Measurements from ENCODE around the gene ZNF133.
"Not testable (repeated sequence)": the region's sequence is repeated elsewhere in the genome, so short reads cannot be mapped to it uniquely, and the experiment has no call there.

ZNF133 gene

GRCh38 chr20:18331694-18332093, 43.4 kb downstream of the ZNF133 start:
- Histone ChIP-seq H3K4me1 (ENCODE audit: control insufficient read depth in 1 of 2, insufficient read depth in 2 of 2, low read length in 2 of 2) (no peaks in the 10 kb centered on the region), H3K9me3 (ENCODE audit: control insufficient read depth in 1 of 2, low read length in 2 of 2) (peaks cover 15 to 22% of the 10 kb centered on the region in 2 donors), H3K9ac (ENCODE audit: low read depth in 1 of 2, low read length in 2 of 2) (no peak overlapping the region)

GRCh38 chr20:18349749-18350148, 61.4 kb downstream of the ZNF133 start:
- H3K4me1 ChIP-seq (ENCODE audit: control insufficient read depth in 1 of 2, insufficient read depth in 2 of 2, low read length in 2 of 2); H3K36me3 ChIP-seq (ENCODE audit: control insufficient read depth in 1 of 2, insufficient read depth in 2 of 2, low read length in 2 of 2); H3K9ac ChIP-seq (ENCODE audit: low read depth in 1 of 2, low read length in 2 of 2); H3K27me3 ChIP-seq (ENCODE audit: control insufficient read depth in 1 of 2, insufficient read depth in 2 of 2, low read length in 2 of 2); H3K9me3 ChIP-seq (ENCODE audit: control insufficient read depth in 1 of 2, low read length in 2 of 2); H3K4me3 ChIP-seq (ENCODE audit: low read depth in 1 of 2, low read length in 2 of 2); H3K27ac ChIP-seq (ENCODE audit: low read depth, low read length): not testable (repeated sequence)

More at GRCh38 chr20:18331694-18332093, 43.4 kb downstream of the ZNF133 start:
- H3K4me3 ChIP-seq (ENCODE audit: low read depth in 1 of 2, low read length in 2 of 2): no peak overlapping the region
- H3K36me3 ChIP-seq (ENCODE audit: control insufficient read depth in 1 of 2, insufficient read depth in 2 of 2, low read length in 2 of 2): no peaks in the 10 kb centered on the region
- no peaks in the 10 kb centered on the region for H3K27me3 ChIP-seq (ENCODE audit: control insufficient read depth in 1 of 2, insufficient read depth in 2 of 2, low read length in 2 of 2)
- no peak overlapping the region for H3K27ac ChIP-seq (ENCODE audit: low read depth, low read length)

- Histone ChIP-seq H3K9me3 (ENCODE audit: control insufficient read depth in 1 of 2, low read length in 2 of 2) (no peaks in the 10 kb centered on the region), H3K4me1 (ENCODE audit: control insufficient read depth in 1 of 2, insufficient read depth in 2 of 2, low read length in 2 of 2) (no peaks in the 10 kb centered on the region), H3K36me3 (ENCODE audit: control insufficient read depth in 1 of 2, insufficient read depth in 2 of 2, low read length in 2 of 2) (no peaks in the 10 kb centered on the region), H3K27ac (ENCODE audit: low read depth, low read length) (no peak overlapping the region), H3K4me3 (ENCODE audit: low read depth in 1 of 2, low read length in 2 of 2) (no peak overlapping the region), H3K9ac (ENCODE audit: low read depth in 1 of 2, low read length in 2 of 2) (no peak overlapping the region), H3K27me3 (ENCODE audit: control insufficient read depth in 1 of 2, insufficient read depth in 2 of 2, low read length in 2 of 2) (no peaks in the 10 kb centered on the region)
Observed at GRCh38 chr20:18359854-18360253, 71.5 kb downstream of the ZNF133 start.

- H3K9ac ChIP-seq (ENCODE audit: low read depth in 1 of 2, low read length in 2 of 2): no peak overlapping the region
- H3K4me3 ChIP-seq (ENCODE audit: low read depth in 1 of 2, low read length in 2 of 2): no peak overlapping the region
- no peaks in the 10 kb centered on the region for H3K36me3 ChIP-seq (ENCODE audit: control insufficient read depth in 1 of 2, insufficient read depth in 2 of 2, low read length in 2 of 2)
- H3K27me3 ChIP-seq (ENCODE audit: control insufficient read depth in 1 of 2, insufficient read depth in 2 of 2, low read length in 2 of 2): no peaks in the 10 kb centered on the region
- no peak overlapping the region for H3K27ac ChIP-seq (ENCODE audit: low read depth, low read length)
- H3K9me3 ChIP-seq (ENCODE audit: control insufficient read depth in 1 of 2, low read length in 2 of 2): no peaks in the 10 kb centered on the region
- H3K4me1 ChIP-seq (ENCODE audit: control insufficient read depth in 1 of 2, insufficient read depth in 2 of 2, low read length in 2 of 2): no peaks in the 10 kb centered on the region
Observed at GRCh38 chr20:18360635-18361034, 72.3 kb downstream of the ZNF133 start.

- no peaks in the 10 kb centered on the region for H3K36me3 ChIP-seq (ENCODE audit: control insufficient read depth in 1 of 2, insufficient read depth in 2 of 2, low read length in 2 of 2)
- H3K4me1 ChIP-seq (ENCODE audit: control insufficient read depth in 1 of 2, insufficient read depth in 2 of 2, low read length in 2 of 2): no peaks in the 10 kb centered on the region
- no peak overlapping the region for H3K4me3 ChIP-seq (ENCODE audit: low read depth in 1 of 2, low read length in 2 of 2)
- H3K27ac ChIP-seq (ENCODE audit: low read depth, low read length): no peak overlapping the region
- no peaks in the 10 kb centered on the region for H3K9me3 ChIP-seq (ENCODE audit: control insufficient read depth in 1 of 2, low read length in 2 of 2)
- no peaks in the 10 kb centered on the region for H3K27me3 ChIP-seq (ENCODE audit: control insufficient read depth in 1 of 2, insufficient read depth in 2 of 2, low read length in 2 of 2)
- no peak overlapping the region for H3K9ac ChIP-seq (ENCODE audit: low read depth in 1 of 2, low read length in 2 of 2)
Observed at GRCh38 chr20:18361678-18362077, 73.4 kb downstream of the ZNF133 start.

- no peaks in the 10 kb centered on the region for H3K9me3 ChIP-seq (ENCODE audit: control insufficient read depth in 1 of 2, low read length in 2 of 2)
- H3K9ac ChIP-seq (ENCODE audit: low read depth in 1 of 2, low read length in 2 of 2): no peak overlapping the region
- no peaks in the 10 kb centered on the region for H3K4me1 ChIP-seq (ENCODE audit: control insufficient read depth in 1 of 2, insufficient read depth in 2 of 2, low read length in 2 of 2)
- H3K4me3 ChIP-seq (ENCODE audit: low read depth in 1 of 2, low read length in 2 of 2): no peak overlapping the region
- H3K36me3 ChIP-seq (ENCODE audit: control insufficient read depth in 1 of 2, insufficient read depth in 2 of 2, low read length in 2 of 2): no peaks in the 10 kb centered on the region
- no peak overlapping the region for H3K27ac ChIP-seq (ENCODE audit: low read depth, low read length)
- no peaks in the 10 kb centered on the region for H3K27me3 ChIP-seq (ENCODE audit: control insufficient read depth in 1 of 2, insufficient read depth in 2 of 2, low read length in 2 of 2)
Observed at GRCh38 chr20:18362916-18363315, 74.6 kb downstream of the ZNF133 start.

- Histone ChIP-seq H3K9me3 (ENCODE audit: control insufficient read depth in 1 of 2, low read length in 2 of 2) (no peaks in the 10 kb centered on the region), H3K9ac (ENCODE audit: low read depth in 1 of 2, low read length in 2 of 2) (no peak overlapping the region), H3K27ac (ENCODE audit: low read depth, low read length) (no peak overlapping the region), H3K36me3 (ENCODE audit: control insufficient read depth in 1 of 2, insufficient read depth in 2 of 2, low read length in 2 of 2) (no peaks in the 10 kb centered on the region), H3K27me3 (ENCODE audit: control insufficient read depth in 1 of 2, insufficient read depth in 2 of 2, low read length in 2 of 2) (no peaks in the 10 kb centered on the region), H3K4me1 (ENCODE audit: control insufficient read depth in 1 of 2, insufficient read depth in 2 of 2, low read length in 2 of 2) (no peaks in the 10 kb centered on the region), H3K4me3 (ENCODE audit: low read depth in 1 of 2, low read length in 2 of 2) (no peak overlapping the region)
Observed at GRCh38 chr20:18363708-18364107, 75.4 kb downstream of the ZNF133 start.

GRCh38 chr20:18364768-18365167, 76.4 kb downstream of the ZNF133 start:
- H3K9me3 ChIP-seq (ENCODE audit: control insufficient read depth in 1 of 2, low read length in 2 of 2): no peaks in the 10 kb centered on the region
- no peak overlapping the region for H3K4me3 ChIP-seq (ENCODE audit: low read depth in 1 of 2, low read length in 2 of 2)
- no peak overlapping the region for H3K9ac ChIP-seq (ENCODE audit: low read depth in 1 of 2, low read length in 2 of 2)
- H3K27me3 ChIP-seq (ENCODE audit: control insufficient read depth in 1 of 2, insufficient read depth in 2 of 2, low read length in 2 of 2): no peaks in the 10 kb centered on the region
- no peaks in the 10 kb centered on the region for H3K4me1 ChIP-seq (ENCODE audit: control insufficient read depth in 1 of 2, insufficient read depth in 2 of 2, low read length in 2 of 2)
- no peaks in the 10 kb centered on the region for H3K36me3 ChIP-seq (ENCODE audit: control insufficient read depth in 1 of 2, insufficient read depth in 2 of 2, low read length in 2 of 2)
- no peak overlapping the region for H3K27ac ChIP-seq (ENCODE audit: low read depth, low read length)
